ENCODE data around the gene CD200R1.

DNA sequence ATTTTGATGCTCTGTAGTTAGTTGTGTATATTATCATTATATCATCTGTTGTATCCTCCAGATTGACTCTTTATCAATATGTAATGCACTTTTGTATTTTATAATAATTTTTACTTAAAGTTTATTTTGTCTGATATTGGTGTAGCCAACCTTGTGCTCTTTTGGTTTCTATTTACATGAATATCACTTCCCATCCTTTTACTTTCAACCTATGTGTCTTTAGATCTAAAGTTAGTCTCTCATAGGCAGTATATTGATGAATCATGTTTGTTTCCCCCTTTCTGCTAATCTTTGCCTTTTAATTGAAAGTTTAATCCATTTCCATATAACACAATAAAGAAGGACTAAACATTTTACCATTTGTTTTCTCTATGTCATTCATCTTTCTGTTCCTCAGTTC, 100.2 kb downstream of the CD200R1 start:
- TF ChIP-seq, protein P1, sequence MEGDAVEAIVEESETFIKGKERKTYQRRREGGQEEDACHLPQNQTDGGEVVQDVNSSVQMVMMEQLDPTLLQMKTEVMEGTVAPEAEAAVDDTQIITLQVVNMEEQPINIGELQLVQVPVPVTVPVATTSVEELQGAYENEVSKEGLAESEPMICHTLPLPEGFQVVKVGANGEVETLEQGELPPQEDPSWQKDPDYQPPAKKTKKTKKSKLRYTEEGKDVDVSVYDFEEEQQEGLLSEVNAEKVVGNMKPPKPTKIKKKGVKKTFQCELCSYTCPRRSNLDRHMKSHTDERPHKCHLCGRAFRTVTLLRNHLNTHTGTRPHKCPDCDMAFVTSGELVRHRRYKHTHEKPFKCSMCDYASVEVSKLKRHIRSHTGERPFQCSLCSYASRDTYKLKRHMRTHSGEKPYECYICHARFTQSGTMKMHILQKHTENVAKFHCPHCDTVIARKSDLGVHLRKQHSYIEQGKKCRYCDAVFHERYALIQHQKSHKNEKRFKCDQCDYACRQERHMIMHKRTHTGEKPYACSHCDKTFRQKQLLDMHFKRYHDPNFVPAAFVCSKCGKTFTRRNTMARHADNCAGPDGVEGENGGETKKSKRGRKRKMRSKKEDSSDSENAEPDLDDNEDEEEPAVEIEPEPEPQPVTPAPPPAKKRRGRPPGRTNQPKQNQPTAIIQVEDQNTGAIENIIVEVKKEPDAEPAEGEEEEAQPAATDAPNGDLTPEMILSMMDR (IDR thresholded peaks at IDR 0.05), result no peak
- TF ChIP-seq POLR2A (IDR thresholded peaks at IDR 0.05), result no peak
